NCI-H2227 (cell line): ENCODE data around the gene ELMO1.

Source experiments
- DNase-seq: peaks from one replicate; lab custom pipeline; 2025; ENCODE audit not compliant: unreplicated experiment; lab: John Stamatoyannopoulos, UW

The ELMO1 gene

DNA sequence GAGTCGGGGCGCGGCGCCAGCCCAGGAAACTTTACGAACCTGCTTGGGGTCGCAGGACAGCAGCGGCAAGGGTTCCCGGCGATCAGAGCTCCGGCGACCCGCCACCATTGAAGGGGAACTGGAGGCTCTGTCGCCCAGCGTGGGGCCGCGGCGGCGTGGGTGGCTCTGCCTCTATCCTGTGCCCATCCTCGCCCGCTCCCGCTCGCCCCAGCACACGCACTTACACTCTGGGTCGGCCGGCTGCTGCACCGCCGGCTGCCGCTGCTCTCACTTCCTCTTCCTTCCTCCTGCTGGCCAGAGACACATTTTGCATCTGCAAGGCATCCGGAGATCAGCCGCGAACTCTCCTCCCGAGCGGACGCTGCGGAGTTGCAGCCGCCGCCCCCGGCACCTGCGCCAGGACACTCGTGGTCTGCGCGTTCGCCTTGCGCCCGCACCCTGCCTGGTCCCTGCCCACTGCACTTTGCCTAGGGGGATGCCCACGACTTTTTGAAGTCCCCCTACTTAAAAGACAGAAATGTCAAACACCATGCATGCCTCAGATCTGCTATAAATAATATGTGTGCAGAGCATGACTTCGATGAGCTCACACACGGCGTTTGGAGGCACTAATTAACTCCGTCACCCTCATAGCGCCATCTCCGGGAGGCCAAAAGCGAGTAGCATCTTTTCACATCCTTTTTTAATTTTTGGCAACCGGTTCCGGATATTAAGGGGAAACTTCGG is at the start of gene ELMO1:
Gene ELMO1 (minus strand): TSS at position 229 of the 726 bp plus-strand sequence. CDS start 106,174 bp downstream, outside the sequence.
- peak; percentile 56 for DNase-seq

DNA sequence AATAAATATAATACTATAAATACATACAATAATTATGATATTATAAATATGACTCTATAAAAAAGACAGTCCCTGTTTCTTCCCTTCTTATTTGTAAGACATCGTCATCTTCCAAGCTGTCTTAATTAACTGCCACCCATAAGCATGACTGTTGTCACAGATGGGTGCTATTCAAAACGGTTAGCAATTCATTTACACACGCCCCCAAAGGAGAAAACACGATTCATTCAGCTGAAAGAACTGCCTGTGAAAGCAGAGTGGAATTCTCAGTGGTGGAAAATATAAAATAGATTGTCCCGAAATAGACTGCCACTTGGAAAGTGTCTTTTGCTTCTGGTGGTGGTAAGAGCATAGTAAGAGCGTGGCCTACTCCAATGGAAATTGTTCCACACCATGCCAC is 48.9 kb upstream of the ELMO1 start:
- DNase-seq = no peak

DNA sequence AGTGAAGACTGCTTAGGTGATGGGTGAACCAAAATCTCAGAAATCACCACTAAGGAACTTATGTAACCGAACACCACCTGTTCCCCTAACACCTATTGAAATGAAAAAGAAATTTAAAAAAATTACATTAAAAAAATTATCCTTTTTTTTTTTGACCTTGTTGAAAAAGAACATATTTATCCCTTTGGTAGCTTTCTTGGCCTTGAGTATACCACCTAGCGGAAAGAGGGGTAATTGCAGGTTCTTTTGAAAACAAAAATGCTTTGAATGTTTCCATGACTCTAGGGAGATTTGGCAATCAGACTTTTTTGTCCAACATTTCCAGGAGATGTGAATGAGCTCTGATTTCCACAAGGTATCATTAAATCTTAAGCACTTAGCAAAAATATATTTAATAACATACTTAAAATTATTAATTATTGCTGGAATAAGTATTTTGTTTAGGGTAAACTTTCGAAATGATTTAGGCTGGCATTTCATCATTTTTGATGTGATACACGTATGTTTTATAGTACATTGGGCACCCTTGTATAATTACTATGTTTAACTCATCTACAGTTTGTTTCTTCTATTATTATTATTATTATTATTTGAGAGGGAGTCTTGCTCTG is 47.0 kb upstream of the ELMO1 start:
- no peak for DNase-seq

GRCh38 chr7:37494926-37495325 is 46.3 kb upstream of the ELMO1 start:
- no peak for DNase-seq

GRCh38 chr7:37493810-37494209 is 45.1 kb upstream of the ELMO1 start:
- DNase-seq = no peak

DNA sequence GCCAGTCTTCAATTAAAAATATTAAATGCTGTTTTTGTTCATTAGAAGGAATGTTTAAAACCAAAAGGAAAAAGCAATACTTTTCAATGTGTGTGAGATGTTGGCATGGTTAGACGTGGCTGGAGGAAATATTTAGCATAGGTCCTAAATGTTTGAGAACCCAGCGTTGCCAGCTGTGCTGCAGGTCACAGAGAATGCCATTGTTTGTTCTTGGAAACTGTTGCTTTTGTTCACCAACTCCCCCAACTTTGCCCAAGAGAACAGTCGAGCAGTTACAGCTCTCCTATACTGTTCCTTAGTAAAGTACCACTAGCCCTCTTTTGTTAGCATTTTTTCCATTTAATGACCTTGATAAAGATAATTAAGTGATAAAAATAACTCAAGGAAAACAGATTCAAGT is 44.5 kb upstream of the ELMO1 start:
- DNase-seq = no peak

- DNase-seq = no peak
Measured at GRCh38 chr7:37491919-37492694, 43.4 kb upstream of the ELMO1 start.

- DNase-seq = no peak
Measured at GRCh38 chr7:37489703-37490102, 41.0 kb upstream of the ELMO1 start.

DNA sequence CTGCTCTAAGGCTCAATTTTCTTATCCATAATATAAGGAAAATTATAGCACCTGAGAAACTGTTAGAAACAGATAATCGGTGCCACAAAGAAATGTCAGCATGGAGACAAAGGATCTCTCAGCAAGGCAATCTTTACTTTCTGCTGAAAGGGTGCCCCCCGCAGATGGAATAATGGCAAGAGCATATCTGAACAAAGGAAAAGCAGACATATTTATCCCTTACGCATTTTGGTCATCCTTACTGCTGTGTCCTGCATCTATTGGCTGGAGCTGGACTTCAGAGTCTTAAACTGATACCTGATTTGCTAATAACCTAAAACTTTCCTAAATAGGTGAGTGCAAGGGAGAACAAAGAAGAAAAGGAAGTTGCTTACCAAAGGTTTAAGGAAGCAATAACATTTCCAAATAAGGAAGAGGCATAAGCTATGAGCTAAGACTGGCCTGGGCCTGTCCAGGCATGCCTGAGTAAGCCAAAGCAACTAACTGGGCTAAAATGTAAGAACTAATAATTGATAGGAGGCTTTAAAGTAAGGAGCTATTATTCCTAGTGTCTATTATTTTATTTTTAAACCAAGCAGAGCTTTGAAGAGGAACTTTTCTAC is 39.6 kb upstream of the ELMO1 start:
- no peak for DNase-seq

- DNase-seq = no peak
Measured at GRCh38 chr7:37484426-37485073, 35.9 kb upstream of the ELMO1 start.

DNA sequence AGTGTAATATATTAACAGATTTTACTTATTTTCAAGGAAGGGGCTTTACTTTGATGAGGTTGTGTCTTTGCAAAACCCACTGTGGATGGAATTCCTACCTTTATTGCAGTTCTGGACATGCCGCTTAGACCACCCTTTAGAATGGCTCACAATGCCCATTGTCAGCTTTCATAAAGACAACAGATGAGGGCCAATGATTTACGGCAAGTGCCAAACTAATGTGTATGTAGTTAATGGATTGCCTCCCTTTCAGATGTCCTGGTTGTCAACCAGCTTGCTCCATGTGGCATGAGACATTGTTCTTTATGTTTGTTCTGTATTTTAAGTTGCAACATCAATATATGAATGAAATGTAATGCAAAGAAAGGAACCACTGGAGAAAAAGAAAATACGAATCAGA is 35.0 kb upstream of the ELMO1 start:
- DNase-seq = no peak

- no peak for DNase-seq
Measured at GRCh38 chr7:37482953-37483352, 34.3 kb upstream of the ELMO1 start.

DNA sequence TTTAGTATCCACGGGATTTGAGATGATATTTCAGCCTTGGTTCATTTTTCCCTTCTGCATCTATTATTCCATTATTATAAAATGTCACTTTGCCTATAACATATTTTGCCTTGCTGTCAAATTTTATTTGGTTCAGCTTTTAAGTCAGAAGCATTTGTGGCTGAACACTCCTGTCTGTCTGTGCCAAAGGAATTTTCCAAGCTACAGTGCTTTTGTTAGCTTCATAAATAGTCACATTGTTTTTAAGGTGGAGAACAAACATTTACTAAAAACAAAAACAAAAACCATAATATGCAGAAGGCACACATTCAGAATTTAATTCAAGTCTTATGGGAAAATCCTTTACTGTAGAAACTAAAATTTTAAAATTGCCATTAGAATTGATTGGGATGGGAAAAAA is 33.8 kb upstream of the ELMO1 start:
- no peak for DNase-seq

- DNase-seq = no peak
Measured at GRCh38 chr7:37481722-37482288, 33.1 kb upstream of the ELMO1 start.

DNA sequence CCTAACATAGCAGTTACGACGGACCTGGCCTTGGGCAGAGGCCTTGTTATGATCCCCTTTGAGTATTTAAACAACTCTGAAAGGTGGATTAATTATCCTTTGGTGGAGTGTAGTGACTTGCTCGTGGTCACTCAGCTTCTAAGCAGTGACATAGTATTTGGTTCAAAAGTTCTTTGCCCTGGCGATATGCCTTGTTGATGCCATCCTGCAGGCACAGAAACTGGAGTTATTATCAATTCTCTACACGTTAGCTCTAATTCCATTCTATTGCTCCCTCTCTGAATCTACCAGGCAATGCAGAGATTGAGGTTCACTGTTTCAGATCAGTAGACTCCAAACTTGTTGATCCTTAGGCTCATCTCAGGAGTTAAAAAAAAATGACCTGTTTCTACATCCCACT is 32.5 kb upstream of the ELMO1 start:
- DNase-seq = no peak

- no peak for DNase-seq
Measured at GRCh38 chr7:37480041-37481031, 31.7 kb upstream of the ELMO1 start.

- no peak for DNase-seq
Measured at GRCh38 chr7:37476881-37477450, 28.3 kb upstream of the ELMO1 start.

- DNase-seq = no peak
Measured at GRCh38 chr7:37476428-37476827, 27.8 kb upstream of the ELMO1 start.

GRCh38 chr7:37475646-37476045 is 27.0 kb upstream of the ELMO1 start:
- no peak for DNase-seq
